H1 (cell line): Measurements from ENCODE around the gene CLCA4. TPM values are rescaled to one million over a fixed set of nuclear protein-coding genes. Genes with fewer than 3 reads are reported as not detected.

Source experiments
- CTCF ChIA-PET: fragments of 300-600 bp; sonication (Branson Sonifier 250); formaldehyde crosslinking; loops from one replicate; lab custom pipeline; 2021; ENCODE audit not compliant: partially characterized antibody; lab: Charles Lee
- POLR2A ChIA-PET: fragments of 300-600 bp; sonication (Branson Sonifier 250); formaldehyde crosslinking; loops from one replicate; lab custom pipeline; 2021; ENCODE audit warnings: inconsistent platforms; ENCODE audit not compliant: partially characterized antibody; lab: Charles Lee
- DNase-seq, 2 experiments: peaks; one replicate each; pipeline versions ENCODE4 v3.0.0 to v3.0.0-alpha.2; 2010 to 2022; ENCODE audit warnings: low spot score in 2 of 2, low read depth in 1 of 2, mixed read lengths in 1 of 2
- FAIRE-seq: peaks from 2 replicates; lab custom pipeline; 2011; peaks lifted over from hg19 to GRCh38; lab: Jason Lieb, UNC
- H2AFZ ChIP-seq: 2 replicates; pipeline ENCODE4 v1.8.1; 2012; ENCODE audit warnings: low read length, inconsistent platforms
- H2AK5ac ChIP-seq: 2 replicates; pipeline ENCODE4 v1.6.1; 2013; ENCODE audit warnings: low read depth, low read length
- H2BK120ac ChIP-seq: replicated peaks from 2 replicates; pipeline ENCODE3; 2013; ENCODE audit warnings: low read depth, low read length, inconsistent platforms
- H2BK12ac ChIP-seq: 2 replicates; pipeline ENCODE4 v1.6.1; 2013; ENCODE audit warnings: low read depth, low read length
- H2BK15ac ChIP-seq: 2 replicates; pipeline ENCODE4 v1.6.1; 2013; ENCODE audit warnings: low read length
- H2BK20ac ChIP-seq: 2 replicates; pipeline ENCODE4 v1.6.1; 2013; ENCODE audit warnings: low read length
- H2BK5ac ChIP-seq: 2 replicates; pipeline ENCODE4 v1.6.1; 2013; ENCODE audit warnings: low read depth, low read length
- H3K14ac ChIP-seq: 2 replicates; pipeline ENCODE4 v1.6.1; 2013; ENCODE audit warnings: inconsistent platforms; ENCODE audit not compliant: insufficient read length
- H3K18ac ChIP-seq: 2 replicates; pipeline ENCODE4 v1.6.1; 2013; ENCODE audit warnings: low read length; ENCODE audit errors: extremely low read depth
- H3K23ac ChIP-seq: 2 replicates; pipeline ENCODE4 v1.6.1; 2013; ENCODE audit warnings: inconsistent platforms; ENCODE audit not compliant: insufficient read length
- H3K23me2 ChIP-seq: 2 replicates; pipeline ENCODE4 v1.6.1; 2013; ENCODE audit warnings: low read depth, low read length
- H3K27ac ChIP-seq: 2 replicates; pipeline ENCODE4 v1.6.1; 2011; ENCODE audit warnings: low read depth, low read length, inconsistent platforms
- H3K27me3 ChIP-seq, 4 experiments: replicated peaks in 1 of 4; 1 replicate in 1 of 4; 2 replicates in 3 of 4; pipeline versions ENCODE4 v1.6.1 to v1.8.1; 2011 to 2013; ENCODE audit warnings: low read length in 3 of 4, mild to moderate bottlenecking in 3 of 4, inconsistent platforms in 2 of 4, mixed read lengths in 2 of 4, moderate library complexity in 1 of 4; ENCODE audit not compliant: control insufficient read depth in 3 of 4, insufficient read depth in 3 of 4; ENCODE audit errors: extremely low read depth in 1 of 4
- H3K36me3 ChIP-seq, 4 experiments: 2 replicates each; pipeline versions ENCODE4 v1.6.1 to v1.8.1; 2011 to 2013; ENCODE audit warnings: mild to moderate bottlenecking in 4 of 4, low read length in 3 of 4, moderate library complexity in 2 of 4, control low read depth in 1 of 4, inconsistent platforms in 1 of 4; ENCODE audit not compliant: insufficient read depth in 4 of 4, control insufficient read depth in 2 of 4
- H3K4ac ChIP-seq: replicated peaks from 2 replicates; pipeline ENCODE3; 2013; ENCODE audit warnings: low read length, low read depth, mixed read lengths, inconsistent platforms; ENCODE audit not compliant: insufficient read length
- H3K4me1 ChIP-seq, 4 experiments: replicated peaks in 1 of 4; 1 replicate in 1 of 4; 2 replicates in 3 of 4; pipeline versions ENCODE4 v1.6.1 to v1.8.1; 2011 to 2013; ENCODE audit warnings: low read length in 3 of 4, inconsistent platforms in 2 of 4, mixed read lengths in 1 of 4; ENCODE audit not compliant: insufficient read depth in 4 of 4, control insufficient read depth in 3 of 4
- H3K4me2 ChIP-seq, 2 experiments: 2 replicates each; pipeline versions ENCODE4 v1.6.1 to v1.8.1; 2011 to 2013; ENCODE audit warnings: low read depth in 2 of 2, low read length in 2 of 2, control low read depth in 1 of 2, inconsistent platforms in 1 of 2, mild to moderate bottlenecking in 1 of 2; ENCODE audit not compliant: insufficient read depth in 1 of 2
- H3K4me3 ChIP-seq, 4 experiments: fragments of 200-600, 300-600 bp in 1 of 4; sonication (generic), shearing (Covaris generic), sonication (Bioruptor Twin) in 1 of 4; 2 replicates each; pipeline versions ENCODE4 v1.5.1 to v1.8.1; 2011 to 2016; ENCODE audit warnings: low read length in 4 of 4, low read depth in 3 of 4, control low read depth in 2 of 4, inconsistent platforms in 2 of 4, mild to moderate bottlenecking in 2 of 4, mixed read lengths in 1 of 4, moderate library complexity in 1 of 4; ENCODE audit not compliant: insufficient read depth in 2 of 4; ENCODE audit errors: extremely low read depth in 1 of 4
- H3K56ac ChIP-seq: replicated peaks from 2 replicates; pipeline ENCODE3; 2013; ENCODE audit warnings: low read depth, mild to moderate bottlenecking, mixed read lengths, low read length, inconsistent platforms; ENCODE audit not compliant: insufficient read length
- H3K79me1 ChIP-seq: 2 replicates; pipeline ENCODE4 v1.6.1; 2013; ENCODE audit warnings: low read depth, low read length, control low read depth
- H3K79me2 ChIP-seq, 2 experiments: 2 replicates each; pipeline versions ENCODE4 v1.6.1 to v1.8.1; 2012 to 2013; ENCODE audit warnings: low read length in 2 of 2, mild to moderate bottlenecking in 2 of 2, inconsistent platforms in 1 of 2; ENCODE audit not compliant: insufficient read depth in 2 of 2, control insufficient read depth in 1 of 2
- H3K9ac ChIP-seq, 4 experiments: replicated peaks in 1 of 4; 1 replicate in 1 of 4; 2 replicates in 3 of 4; pipeline versions ENCODE4 v1.6.1 to v1.8.1; 2011 to 2013; ENCODE audit warnings: low read depth in 3 of 4, low read length in 3 of 4, control low read depth in 2 of 4, mild to moderate bottlenecking in 2 of 4, moderate library complexity in 2 of 4, inconsistent platforms in 1 of 4; ENCODE audit errors: extremely low read depth in 1 of 4
- H3K9me3 ChIP-seq, 2 experiments: 2 replicates each; pipeline versions ENCODE4 v1.6.1 to v1.8.1; 2012 to 2013; ENCODE audit warnings: mild to moderate bottlenecking in 2 of 2, moderate library complexity in 2 of 2, control low read depth in 1 of 2, inconsistent platforms in 1 of 2, low read depth in 1 of 2, low read length in 1 of 2, mixed read lengths in 1 of 2; ENCODE audit not compliant: insufficient read depth in 2 of 2
- H4K20me1 ChIP-seq, 2 experiments: replicated peaks in 1 of 2; 2 replicates each; pipeline versions ENCODE3 to v1.8.1; 2011 to 2013; ENCODE audit warnings: inconsistent platforms in 2 of 2, low read length in 2 of 2, mild to moderate bottlenecking in 1 of 2; ENCODE audit not compliant: insufficient read depth in 2 of 2, control insufficient read depth in 1 of 2
- H4K5ac ChIP-seq: 2 replicates; pipeline ENCODE4 v1.6.1; 2013; ENCODE audit warnings: low read length, low read depth, mixed read lengths, inconsistent platforms; ENCODE audit not compliant: insufficient read length
- H4K8ac ChIP-seq: 2 replicates; pipeline ENCODE4 v1.8.0; 2013; ENCODE audit warnings: mild to moderate bottlenecking, moderate library complexity, low read length, inconsistent platforms; ENCODE audit not compliant: insufficient read depth; ENCODE audit errors: extremely low read depth
- H4K91ac ChIP-seq: replicated peaks from 2 replicates; pipeline ENCODE3; 2013; ENCODE audit warnings: low read length, mixed read lengths, inconsistent platforms; ENCODE audit not compliant: insufficient read length
- CBX5 ChIP-seq: fragments of 300-800, 300-1000 bp; sonication (generic); IDR thresholded peaks from 2 replicates; pipeline ENCODE4 v1.7.1; 2016; ENCODE audit warnings: antibody characterized with exemption, low read length, low read depth
- E2F6 ChIP-seq: IDR thresholded peaks from 2 replicates; pipeline ENCODE4 v1.6.1; 2012; ENCODE audit warnings: inconsistent platforms
- HDAC2 ChIP-seq, 2 experiments: fragments of 300-600 bp in 1 of 2; sonication (generic) in 1 of 2; IDR thresholded peaks; 2 replicates each; pipeline ENCODE4 v1.6.1; 2011 to 2012; ENCODE audit warnings: low read depth in 2 of 2, low read length in 2 of 2, mild to moderate bottlenecking in 2 of 2, moderate library complexity in 2 of 2, borderline replicate concordance in 1 of 2, inconsistent platforms in 1 of 2
- MAX ChIP-seq: IDR thresholded peaks from 2 replicates; pipeline ENCODE4 v1.6.1; 2012; ENCODE audit warnings: inconsistent platforms
- SP1 ChIP-seq: IDR thresholded peaks from 2 replicates; pipeline ENCODE4 v1.6.1; 2011; ENCODE audit warnings: low read depth, low read length
- USF2 ChIP-seq: IDR thresholded peaks from 2 replicates; pipeline ENCODE4 v1.6.1; 2011; ENCODE audit warnings: low read length, improper control_type of control experiment
- WGBS, 2 experiments: shearing (Covaris generic) in 1 of 2; methylation state at CpG; one replicate each; pipeline versions ENCODE4 v1.1.6 to v1.1.7; 2013 to 2015; ENCODE audit warnings: low lambda C conversion rate in 2 of 2, mixed read lengths in 2 of 2, inconsistent platforms in 1 of 2, low coverage in 1 of 2, missing lambda C conversion rate in 1 of 2; ENCODE audit not compliant: insufficient replicate concordance in 2 of 2, insufficient coverage in 1 of 2, insufficient read length in 1 of 2; ENCODE audit errors: extremely low coverage in 1 of 2, missing lambda C conversion rate in 1 of 2; 5-methylcytosine and 5-hydroxymethylcytosine counted together
- polyA plus RNA-seq, 7 experiments: library from polyadenylated mRNA; depleted of rRNA in 3 of 7; stranded (reverse) in 5 of 7; unstranded in 2 of 7; fragments of >200 nt in 5 of 7; fragments of 200-250 nt in 2 of 7; gene quantifications; 1 replicate in 5 of 7; 2 replicates in 1 of 7; 4 replicates in 1 of 7; pipeline versions ENCODE4 v1.2.1 to v1.2.3, GENCODE V29; 2011 to 2013; ENCODE audit warnings: missing spikeins in 2 of 7, mixed read lengths in 2 of 7
- total RNA-seq: library from RNA; stranded (reverse); fragmentation: NEBNext Ultra II Directional; extraction: Animal tissue kit (Norgen Biotek cat#: 25700); gene quantifications from 2 replicates; pipeline ENCODE4 v1.2.1, GENCODE V29; 2021

Gene CLCA4
- total and polyA plus RNA-seq, 2 of the 8 experiments (the other 6 are each of a cell fraction or from before 2014, with no cell fraction given): not detected

DNA sequence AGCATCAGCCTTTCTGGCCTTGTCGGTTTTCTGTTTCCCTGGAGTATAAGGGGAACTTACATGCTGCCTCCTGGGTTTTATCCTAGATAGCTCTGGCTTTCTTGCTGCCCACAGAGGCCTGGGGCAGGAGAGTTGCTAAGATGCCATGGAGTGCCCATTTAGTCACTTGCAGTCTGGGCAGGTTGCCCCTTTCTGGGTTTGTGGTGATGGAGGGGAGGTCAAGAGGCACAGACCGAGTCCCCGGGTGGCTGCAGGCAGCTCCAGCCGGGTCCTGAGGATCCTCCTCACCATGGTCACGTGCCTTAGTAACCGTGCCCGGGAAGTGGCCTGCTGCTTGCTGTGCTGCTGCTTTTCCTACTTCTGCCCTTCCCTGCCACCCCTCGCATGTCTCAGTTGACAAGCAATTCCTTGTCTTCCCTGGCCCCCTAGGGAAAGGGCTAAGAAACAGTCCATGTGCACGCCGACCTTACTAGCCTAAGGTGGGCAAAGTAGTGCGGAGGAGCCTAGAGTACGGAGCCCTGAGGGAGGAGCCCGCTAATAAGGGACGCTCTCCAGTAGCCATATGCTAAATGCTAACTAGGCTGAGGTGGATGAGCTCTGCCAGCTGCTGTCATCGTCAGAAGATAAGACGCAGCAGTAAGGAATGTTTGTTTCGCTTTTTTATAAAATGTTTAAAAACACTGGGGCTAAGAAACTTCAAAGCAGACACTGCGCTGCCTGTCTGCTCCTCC lies 43.3 kb upstream of the CLCA4 start:
- H3K56ac ChIP-seq: no peak overlapping the region
- peak overlapping the region; percentile 66 for H2AFZ ChIP-seq
- H4K20me1 ChIP-seq: no peaks in the 10 kb centered on the region
- H3K18ac ChIP-seq: peak overlapping the region; percentile 89
- peak overlapping the region; percentile 97 for H2BK12ac ChIP-seq
- H4K5ac ChIP-seq: peak overlapping the region; percentile 24
- no peak overlapping the region for H2BK15ac ChIP-seq
- peak overlapping the region; percentile 69; the same call in 1 of the 2 replicates for H2BK20ac ChIP-seq
- no peak overlapping the region for H3K23ac ChIP-seq
- peaks cover 13 to 21% (median 15%) of the 10 kb centered on the region in 4 experiments for H3K4me1 ChIP-seq
- peak overlapping the region; percentile 95 for H2BK5ac ChIP-seq
- H3K4ac ChIP-seq: no peak overlapping the region
- no peak overlapping the region for H4K8ac ChIP-seq
- no peaks in the 10 kb centered on the region for H3K36me3 ChIP-seq
- H3K79me1 ChIP-seq: no peaks in the 10 kb centered on the region
- 69% methylated on average over 15 of the region's 18 CpGs; no CpG with 5 or more reads in 1 of the 2 experiments for WGBS, 2 experiments
- no peaks in the 10 kb centered on the region for H3K23me2 ChIP-seq
- peak overlapping the region; percentile 56 to 88 for H3K4me2 ChIP-seq
- CTCF ChIA-PET: interaction anchor here (0.9 to 8.1 kb wide), 16 partner anchors 11 to 247 kb away, joined by 3 to 79 read pairs (median 4); partner anchors contain the start of gene SH3GLB1
- H3K9ac ChIP-seq: peak overlapping the region in 3 of 4 experiments; percentile 44 to 60 (median 58); a peak in 5 of 7 replicates
- peak overlapping the region; percentile 92 for H3K27ac ChIP-seq
- peaks cover 0 to 7% of the 10 kb centered on the region in 2 experiments; a peak in 2 of 4 replicates for H3K9me3 ChIP-seq
- DNase-seq: peak in 1 of 2 experiments; percentile 62
- H2BK120ac ChIP-seq: peak overlapping the region; percentile 80
- no peaks in the 10 kb centered on the region for H3K27me3 ChIP-seq
- FAIRE-seq: no peak
- peak overlapping the region; percentile 69 for H4K91ac ChIP-seq
- H3K79me2 ChIP-seq: no peaks in the 10 kb centered on the region
- POLR2A ChIA-PET: interaction anchor here (0.7 to 1.8 kb wide), 3 partner anchors 107 to 922 kb away, joined by 3 to 4 read pairs (median 3); partner anchors contain the start of gene ODF2L
- TF ChIP-seq MAX: peak; percentile 33; the same call in 1 of the 2 replicates
- peak; percentile 54; the same call in 1 of the 2 replicates for TF ChIP-seq E2F6
- no peak for TF ChIP-seq CBX5
- no peak for TF ChIP-seq SP1
- TF ChIP-seq HDAC2 (IDR thresholded peaks at IDR 0.05; ENCODE audit: borderline replicate concordance in 1 of 2, low read depth in 2 of 2, low read length in 2 of 2): no peak
- peak; percentile 40; the same call in 1 of the 2 replicates for TF ChIP-seq USF2
- TF ChIP-seq, all 59 proteins: peak for 3
- Histone ChIP-seq H3K14ac (no peak overlapping the region), H3K4me3 (peak overlapping the region in 3 of 4 experiments; percentile 18 to 54 (median 21); a peak in 5 of 8 replicates), H2AK5ac (peak overlapping the region; percentile 94; the same call in 1 of the 2 replicates)
